ENCODE results near the gene IQCC.

Gene IQCC

DNA sequence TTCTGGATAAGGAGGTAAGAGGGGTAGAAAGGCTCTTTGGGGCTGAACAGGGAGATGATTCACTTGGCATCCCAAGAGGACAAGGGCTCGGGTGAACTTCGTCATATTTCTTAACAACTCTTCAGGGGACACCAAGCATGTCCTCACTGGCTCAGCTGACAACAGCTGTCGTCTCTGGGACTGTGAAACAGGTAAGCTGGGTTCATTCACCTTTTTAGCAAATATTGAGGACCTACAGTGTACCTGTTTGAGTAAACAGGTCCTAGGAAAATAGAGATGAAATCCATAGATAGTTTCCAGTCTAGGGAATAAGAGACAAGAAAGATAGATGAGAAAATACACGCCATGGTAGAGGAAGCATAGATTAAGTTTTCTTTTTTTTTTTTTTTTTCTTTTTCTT, 18.8 kb downstream of the IQCC start:
- CTCF ChIA-PET: interaction anchor here (1.2 to 2.4 kb wide), 2 partner anchors 9 to 24 kb away, joined by 4 to 12 read pairs; no protein-coding TSS in a partner anchor
- Histone ChIP-seq H3K27ac (ENCODE audit: extremely low read depth, low read depth, low read length) (no peak overlapping the region), H3K36me3 (ENCODE audit: control insufficient read depth in 2 of 2, insufficient read depth in 1 of 2, low read length in 2 of 2) (peaks cover 36 to 77% of the 10 kb centered on the region in 2 experiments), H3K9me3 (ENCODE audit: control insufficient read depth, insufficient read depth, low read depth, low read length) (no peaks in the 10 kb centered on the region), H3K4me3 (ENCODE audit: low read depth, low read length) (no peak overlapping the region), H3K4me1 (ENCODE audit: control insufficient read depth, insufficient read depth, low read length) (peaks cover 2% of the 10 kb centered on the region; the same call in 1 of the 2 replicates)
- no peak for TF ChIP-seq ZNF585B (tag by site-specific recombination; IDR thresholded peaks at IDR 0.05)
- TF ChIP-seq YY1 (tag by site-specific recombination; IDR thresholded peaks at IDR 0.05): no peak
- no peak for TF ChIP-seq TCF7L2 (IDR thresholded peaks at IDR 0.05; ENCODE audit: borderline replicate concordance, low read depth, low read length)
- TF ChIP-seq, protein P1, sequence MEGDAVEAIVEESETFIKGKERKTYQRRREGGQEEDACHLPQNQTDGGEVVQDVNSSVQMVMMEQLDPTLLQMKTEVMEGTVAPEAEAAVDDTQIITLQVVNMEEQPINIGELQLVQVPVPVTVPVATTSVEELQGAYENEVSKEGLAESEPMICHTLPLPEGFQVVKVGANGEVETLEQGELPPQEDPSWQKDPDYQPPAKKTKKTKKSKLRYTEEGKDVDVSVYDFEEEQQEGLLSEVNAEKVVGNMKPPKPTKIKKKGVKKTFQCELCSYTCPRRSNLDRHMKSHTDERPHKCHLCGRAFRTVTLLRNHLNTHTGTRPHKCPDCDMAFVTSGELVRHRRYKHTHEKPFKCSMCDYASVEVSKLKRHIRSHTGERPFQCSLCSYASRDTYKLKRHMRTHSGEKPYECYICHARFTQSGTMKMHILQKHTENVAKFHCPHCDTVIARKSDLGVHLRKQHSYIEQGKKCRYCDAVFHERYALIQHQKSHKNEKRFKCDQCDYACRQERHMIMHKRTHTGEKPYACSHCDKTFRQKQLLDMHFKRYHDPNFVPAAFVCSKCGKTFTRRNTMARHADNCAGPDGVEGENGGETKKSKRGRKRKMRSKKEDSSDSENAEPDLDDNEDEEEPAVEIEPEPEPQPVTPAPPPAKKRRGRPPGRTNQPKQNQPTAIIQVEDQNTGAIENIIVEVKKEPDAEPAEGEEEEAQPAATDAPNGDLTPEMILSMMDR (tag by site-specific recombination; IDR thresholded peaks at IDR 0.05): no peak
- no peak for TF ChIP-seq ZNF571 (tag by site-specific recombination; IDR thresholded peaks at IDR 0.05)
- TF ChIP-seq, protein P2, sequence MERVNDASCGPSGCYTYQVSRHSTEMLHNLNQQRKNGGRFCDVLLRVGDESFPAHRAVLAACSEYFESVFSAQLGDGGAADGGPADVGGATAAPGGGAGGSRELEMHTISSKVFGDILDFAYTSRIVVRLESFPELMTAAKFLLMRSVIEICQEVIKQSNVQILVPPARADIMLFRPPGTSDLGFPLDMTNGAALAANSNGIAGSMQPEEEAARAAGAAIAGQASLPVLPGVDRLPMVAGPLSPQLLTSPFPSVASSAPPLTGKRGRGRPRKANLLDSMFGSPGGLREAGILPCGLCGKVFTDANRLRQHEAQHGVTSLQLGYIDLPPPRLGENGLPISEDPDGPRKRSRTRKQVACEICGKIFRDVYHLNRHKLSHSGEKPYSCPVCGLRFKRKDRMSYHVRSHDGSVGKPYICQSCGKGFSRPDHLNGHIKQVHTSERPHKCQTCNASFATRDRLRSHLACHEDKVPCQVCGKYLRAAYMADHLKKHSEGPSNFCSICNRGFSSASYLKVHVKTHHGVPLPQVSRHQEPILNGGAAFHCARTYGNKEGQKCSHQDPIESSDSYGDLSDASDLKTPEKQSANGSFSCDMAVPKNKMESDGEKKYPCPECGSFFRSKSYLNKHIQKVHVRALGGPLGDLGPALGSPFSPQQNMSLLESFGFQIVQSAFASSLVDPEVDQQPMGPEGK (tag by site-specific recombination; IDR thresholded peaks at IDR 0.05): no peak
- POLR2A ChIA-PET: interaction anchor here (1.1 to 1.5 kb wide), 3 partner anchors 15 to 108 kb away, joined by 3 read pairs; no protein-coding TSS in a partner anchor

DNA sequence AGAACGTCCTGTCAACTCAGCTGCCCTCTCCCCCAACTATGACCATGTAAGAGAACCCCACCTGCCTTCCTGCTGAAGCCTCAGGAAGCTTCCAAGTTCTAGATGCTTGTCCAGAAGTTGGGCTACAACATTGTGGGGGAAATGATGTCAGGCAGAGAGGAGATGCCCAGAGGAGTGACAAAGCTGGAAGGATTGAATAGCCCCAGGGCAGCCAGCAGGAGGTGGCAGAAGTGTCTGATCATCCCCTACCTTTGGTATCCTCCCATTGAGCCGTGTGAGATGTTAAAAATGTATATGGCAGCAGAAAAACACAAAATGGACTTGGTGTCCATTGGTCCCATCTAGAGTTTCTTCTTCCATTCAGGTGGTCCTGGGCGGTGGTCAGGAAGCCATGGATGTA, 23.3 kb downstream of the IQCC start:
- Histone ChIP-seq H3K36me3 (ENCODE audit: control insufficient read depth in 2 of 2, insufficient read depth in 1 of 2, low read length in 2 of 2) (peaks cover 47 to 85% of the 10 kb centered on the region in 2 experiments), H3K4me3 (ENCODE audit: low read depth, low read length) (no peak overlapping the region), H3K9me3 (ENCODE audit: control insufficient read depth, insufficient read depth, low read depth, low read length) (no peaks in the 10 kb centered on the region), H3K4me1 (ENCODE audit: control insufficient read depth, insufficient read depth, low read length) (no peaks in the 10 kb centered on the region), H3K27ac (ENCODE audit: extremely low read depth, low read depth, low read length) (no peak overlapping the region)
- CTCF ChIA-PET: interaction anchor here (0.5 to 1.3 kb wide), 3 partner anchors 13 to 173 kb away, joined by 3 to 4 read pairs (median 4); no protein-coding TSS in a partner anchor
- TF ChIP-seq ZNF629 (tag by site-specific recombination; IDR thresholded peaks at IDR 0.05): no peak
- POLR2A ChIA-PET: interaction anchor here (1.0 to 1.1 kb wide), 2 partner anchors 14 to 28 kb away, joined by 3 read pairs; partner anchors contain the start of gene CCDC28B

DNA sequence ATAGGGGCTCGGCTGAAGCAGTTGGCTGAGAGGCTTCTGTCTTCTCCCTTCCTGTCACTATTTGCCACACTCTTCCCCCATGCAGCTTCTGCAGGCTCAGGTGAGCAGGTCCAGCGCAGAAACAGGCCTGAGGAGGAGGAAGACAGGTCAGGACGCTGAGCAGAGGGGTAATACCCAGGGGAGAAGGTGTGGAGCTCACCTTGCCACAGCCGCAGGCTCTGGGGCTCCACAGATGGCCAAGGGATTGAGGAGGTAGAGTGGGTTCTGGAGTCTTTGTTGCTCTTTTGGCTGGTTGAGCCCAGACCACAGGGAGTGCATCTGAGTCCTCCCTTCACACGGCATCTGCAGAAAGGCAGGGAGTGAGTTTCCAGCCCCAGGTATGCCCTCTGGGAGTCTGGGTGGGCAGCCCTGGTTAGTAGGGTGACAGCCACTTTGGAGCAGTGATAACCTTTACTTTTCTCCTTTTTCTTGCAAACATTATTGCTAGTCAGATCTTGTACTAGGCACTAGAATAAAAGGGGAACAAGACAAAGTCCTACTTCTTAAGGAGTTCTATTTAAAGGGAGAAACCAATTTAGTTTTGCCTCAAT, 26.5 kb downstream of the IQCC start:
- TF ChIP-seq ZSCAN16 (tag by site-specific recombination; IDR thresholded peaks at IDR 0.05) (no peak), ZNF600 (tag by site-specific recombination; IDR thresholded peaks at IDR 0.05) (peak; percentile 24; the same call in 1 of the 2 replicates), ZNF274 (IDR thresholded peaks at IDR 0.05; ENCODE audit: low read length) (no peak), ZNF274 (tag by site-specific recombination; IDR thresholded peaks at IDR 0.05; ENCODE audit: borderline replicate concordance) (no peak), ZNF404 (tag by site-specific recombination; IDR thresholded peaks at IDR 0.05) (no peak)
- TF ChIP-seq, protein P1 (tag by site-specific recombination; IDR thresholded peaks at IDR 0.05): no peak
- TF ChIP-seq, protein P3, sequence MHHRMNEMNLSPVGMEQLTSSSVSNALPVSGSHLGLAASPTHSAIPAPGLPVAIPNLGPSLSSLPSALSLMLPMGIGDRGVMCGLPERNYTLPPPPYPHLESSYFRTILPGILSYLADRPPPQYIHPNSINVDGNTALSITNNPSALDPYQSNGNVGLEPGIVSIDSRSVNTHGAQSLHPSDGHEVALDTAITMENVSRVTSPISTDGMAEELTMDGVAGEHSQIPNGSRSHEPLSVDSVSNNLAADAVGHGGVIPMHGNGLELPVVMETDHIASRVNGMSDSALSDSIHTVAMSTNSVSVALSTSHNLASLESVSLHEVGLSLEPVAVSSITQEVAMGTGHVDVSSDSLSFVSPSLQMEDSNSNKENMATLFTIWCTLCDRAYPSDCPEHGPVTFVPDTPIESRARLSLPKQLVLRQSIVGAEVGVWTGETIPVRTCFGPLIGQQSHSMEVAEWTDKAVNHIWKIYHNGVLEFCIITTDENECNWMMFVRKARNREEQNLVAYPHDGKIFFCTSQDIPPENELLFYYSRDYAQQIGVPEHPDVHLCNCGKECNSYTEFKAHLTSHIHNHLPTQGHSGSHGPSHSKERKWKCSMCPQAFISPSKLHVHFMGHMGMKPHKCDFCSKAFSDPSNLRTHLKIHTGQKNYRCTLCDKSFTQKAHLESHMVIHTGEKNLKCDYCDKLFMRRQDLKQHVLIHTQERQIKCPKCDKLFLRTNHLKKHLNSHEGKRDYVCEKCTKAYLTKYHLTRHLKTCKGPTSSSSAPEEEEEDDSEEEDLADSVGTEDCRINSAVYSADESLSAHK (tag by site-specific recombination; IDR thresholded peaks at IDR 0.05): no peak
- Histone ChIP-seq H3K9me3 (ENCODE audit: control insufficient read depth, insufficient read depth, low read depth, low read length) (no peaks in the 10 kb centered on the region), H3K27ac (ENCODE audit: extremely low read depth, low read depth, low read length) (no peak overlapping the region), H3K36me3 (ENCODE audit: control insufficient read depth in 2 of 2, insufficient read depth in 1 of 2, low read length in 2 of 2) (peaks cover 29 to 64% of the 10 kb centered on the region in 2 experiments), H3K4me1 (ENCODE audit: control insufficient read depth, insufficient read depth, low read length) (no peaks in the 10 kb centered on the region), H3K4me3 (ENCODE audit: low read depth, low read length) (no peak overlapping the region)
- POLR2A ChIA-PET: interaction anchor here (0.6 to 1.4 kb wide), 3 partner anchors 9 to 231 kb away, joined by 3 to 4 read pairs (median 3); no protein-coding TSS in a partner anchor
- CTCF ChIA-PET: interaction anchor here (0.6 to 1.3 kb wide), 3 partner anchors 9 to 16 kb away, joined by 3 read pairs; no protein-coding TSS in a partner anchor
